NCI-H1048 (cell line): ENCODE measurements around the gene ZC2HC1B.
"Not testable (repeated sequence)": the region's sequence is repeated elsewhere in the genome, so short reads cannot be mapped to it uniquely, and the experiment has no call there.

ENCODE experiments used
- DNase-seq: peaks from one replicate; lab custom pipeline; 2025; lab: John Stamatoyannopoulos, UW

The ZC2HC1B gene

GRCh38 chr6:143868808-143869207 lies 4.5 kb downstream of the ZC2HC1B start:
- not testable (repeated sequence) for DNase-seq

GRCh38 chr6:143871202-143871730 lies 7.0 kb downstream of the ZC2HC1B start:
- DNase-seq, result not testable (repeated sequence)

GRCh38 chr6:143872201-143872600 lies 7.9 kb downstream of the ZC2HC1B start:
- DNase-seq, result no peak

- DNase-seq, result not testable (repeated sequence)
Measured at GRCh38 chr6:143873600-143873999, 9.3 kb downstream of the ZC2HC1B start.

- DNase-seq, result not testable (repeated sequence)
Measured at GRCh38 chr6:143874503-143874902, 10.2 kb downstream of the ZC2HC1B start.

GRCh38 chr6:143877584-143878271 lies 13.5 kb downstream of the ZC2HC1B start:
- no peak for DNase-seq

- no peak for DNase-seq
Measured at GRCh38 chr6:143878272-143878760, 14.0 kb downstream of the ZC2HC1B start.

- DNase-seq, result no peak
Measured at GRCh38 chr6:143880412-143880811, 16.1 kb downstream of the ZC2HC1B start.

GRCh38 chr6:143882401-143882930 lies 18.2 kb downstream of the ZC2HC1B start:
- DNase-seq, result no peak

- DNase-seq, result no peak
Measured at GRCh38 chr6:143884216-143884900, 20.1 kb downstream of the ZC2HC1B start.

- no peak for DNase-seq
Measured at GRCh38 chr6:143885116-143885515, 20.8 kb downstream of the ZC2HC1B start.

GRCh38 chr6:143894655-143895054 lies 30.4 kb downstream of the ZC2HC1B start:
- DNase-seq, result no peak

GRCh38 chr6:143896126-143896860 lies 32.0 kb downstream of the ZC2HC1B start:
- no peak for DNase-seq

GRCh38 chr6:143900358-143900757 lies 36.1 kb downstream of the ZC2HC1B start:
- DNase-seq, result no peak

- no peak for DNase-seq
Measured at GRCh38 chr6:143901885-143902750, 37.8 kb downstream of the ZC2HC1B start.

GRCh38 chr6:143902827-143903226 lies 38.6 kb downstream of the ZC2HC1B start:
- no peak for DNase-seq

- no peak for DNase-seq
Measured at GRCh38 chr6:143911028-143911427, 46.8 kb downstream of the ZC2HC1B start.

GRCh38 chr6:143912671-143913070 lies 48.4 kb downstream of the ZC2HC1B start:
- DNase-seq, result no peak

- DNase-seq, result not testable (repeated sequence)
Measured at GRCh38 chr6:143917026-143917425, 52.8 kb downstream of the ZC2HC1B start.

- no peak for DNase-seq
Measured at GRCh38 chr6:143928853-143929252, 64.6 kb downstream of the ZC2HC1B start.

- no peak for DNase-seq
Measured at GRCh38 chr6:143929975-143930374, 65.7 kb downstream of the ZC2HC1B start.
